ENCODE data around the gene TMEM151B.

Gene TMEM151B

DNA sequence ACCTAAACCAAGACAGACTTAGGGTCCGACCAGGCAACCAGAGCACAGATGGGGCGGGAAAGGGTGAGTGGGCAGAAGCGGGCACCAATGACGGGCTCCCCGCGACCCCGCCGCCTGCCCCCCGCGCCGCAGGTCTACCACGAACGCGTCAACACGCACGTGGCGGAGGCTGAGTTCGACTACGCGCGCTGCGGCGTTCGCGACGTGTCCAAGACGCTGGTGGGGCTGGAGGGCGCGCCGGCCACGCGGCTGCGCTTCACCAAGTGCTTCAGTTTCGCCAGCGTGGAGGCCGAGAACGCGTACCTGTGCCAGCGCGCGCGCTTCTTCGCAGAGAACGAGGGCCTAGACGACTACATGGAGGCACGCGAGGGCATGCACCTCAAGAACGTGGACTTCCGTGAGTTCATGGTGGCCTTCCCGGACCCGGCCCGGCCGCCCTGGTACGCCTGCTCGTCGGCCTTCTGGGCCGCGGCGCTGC is 5.1 kb downstream of the TMEM151B start:
- peaks cover 0 to 86% of the 10 kb centered on the region in 2 donors for H3K27me3 ChIP-seq
- peak overlapping the region; percentile 36 to 48 for H3K4me3 ChIP-seq
- intact Hi-C loops (cut with DNase I; ENCODE audit: low total_unique reads): no loop called here

GRCh38 chr6:44275749-44276648 is 5.7 kb downstream of the TMEM151B start:
- Histone ChIP-seq H3K9me3 (no peaks in the 10 kb centered on the region), H3K36me3 (no peaks in the 10 kb centered on the region), H3K27me3 (peaks cover 0 to 83% of the 10 kb centered on the region in 2 donors), H3K27ac (no peak overlapping the region), H3K4me3 (peak overlapping the region; percentile 36 to 48), H3K4me1 (peaks cover 0 to 18% (median 13%) of the 10 kb centered on the region in 4 donors)
- TF ChIP-seq CTCF (IDR thresholded peaks at IDR 0.05): no peak
- intact Hi-C loops (cut with DNase I; ENCODE audit: low total_unique reads): no loop called here
- no peak for DNase-seq

More for the DNA sequence above, 5.1 kb downstream of the TMEM151B start:
- no peak for TF ChIP-seq CTCF (IDR thresholded peaks at IDR 0.05)
- H3K4me1 ChIP-seq: peaks cover 0 to 25% (median 17%) of the 10 kb centered on the region in 4 donors
- no peaks in the 10 kb centered on the region for H3K9me3 ChIP-seq
- no peaks in the 10 kb centered on the region for H3K36me3 ChIP-seq
- no peak overlapping the region for H3K27ac ChIP-seq
- DNase-seq: no peak

GRCh38 chr6:44276667-44277640 is 6.7 kb downstream of the TMEM151B start:
- Histone ChIP-seq H3K9me3 (no peaks in the 10 kb centered on the region), H3K4me1 (peaks cover 0 to 15% (median 11%) of the 10 kb centered on the region in 4 donors), H3K4me3 (no peak overlapping the region), H3K36me3 (no peaks in the 10 kb centered on the region), H3K27me3 (peaks cover 0 to 74% of the 10 kb centered on the region in 2 donors), H3K27ac (no peak overlapping the region)
- intact Hi-C loops (cut with DNase I; ENCODE audit: low total_unique reads): no loop called here
- DNase-seq: no peak
- TF ChIP-seq CTCF (IDR thresholded peaks at IDR 0.05): no peak

DNA sequence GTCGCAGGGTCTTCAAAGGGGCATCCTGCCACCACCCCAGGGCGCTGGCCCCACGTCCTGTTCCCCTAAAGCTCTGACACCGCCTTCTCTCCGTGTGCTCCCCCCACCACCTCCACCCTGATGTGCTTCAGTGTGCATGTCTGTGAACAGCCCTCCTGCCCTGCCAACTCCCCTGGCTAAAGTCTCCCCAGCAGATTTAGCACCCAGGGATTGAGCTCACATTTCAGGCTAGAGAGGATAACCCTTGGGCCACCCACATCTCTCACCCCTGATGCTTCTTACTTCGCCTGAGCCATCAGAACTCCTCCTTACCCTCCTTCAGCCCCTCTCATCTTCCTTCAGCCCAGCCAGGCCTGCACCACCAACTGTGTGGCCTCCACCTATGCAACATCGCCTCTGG is 7.5 kb downstream of the TMEM151B start:
- H3K27me3 ChIP-seq: peaks cover 0 to 66% of the 10 kb centered on the region in 2 donors
- H3K4me3 ChIP-seq: no peak overlapping the region
- H3K4me1 ChIP-seq: peaks cover 0 to 12% (median 9%) of the 10 kb centered on the region in 4 donors
- no peaks in the 10 kb centered on the region for H3K9me3 ChIP-seq
- intact Hi-C loops (cut with DNase I; ENCODE audit: low total_unique reads): no loop called here
- H3K27ac ChIP-seq: no peak overlapping the region
- TF ChIP-seq CTCF (IDR thresholded peaks at IDR 0.05): no peak
- no peak for DNase-seq
- no peaks in the 10 kb centered on the region for H3K36me3 ChIP-seq

DNA sequence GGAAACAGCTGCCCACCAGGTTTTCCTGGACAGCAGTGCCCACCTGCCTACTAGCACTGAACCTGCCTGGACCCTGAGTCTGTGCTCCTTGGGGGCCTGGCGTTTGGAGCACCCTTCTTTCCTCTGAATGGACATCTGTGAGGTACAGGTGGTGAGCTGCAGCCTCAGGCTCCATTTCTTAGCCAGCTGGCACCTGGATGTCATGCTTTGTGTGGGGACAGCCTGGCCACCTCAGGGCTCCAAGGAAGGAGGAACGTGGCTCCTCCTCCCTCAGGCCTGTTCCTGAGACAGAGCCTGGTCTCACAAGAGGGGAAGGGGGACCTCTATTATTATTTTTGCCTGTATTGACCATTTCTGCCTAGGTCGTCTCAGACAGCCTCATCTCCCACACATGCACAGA is 8.1 kb downstream of the TMEM151B start:
- DNase-seq: no peak
- TF ChIP-seq CTCF (IDR thresholded peaks at IDR 0.05): no peak
- intact Hi-C loops (cut with DNase I; ENCODE audit: low total_unique reads): no loop called here
- Histone ChIP-seq H3K9me3 (no peaks in the 10 kb centered on the region), H3K27ac (no peak overlapping the region), H3K36me3 (no peaks in the 10 kb centered on the region), H3K4me3 (no peak overlapping the region), H3K4me1 (peaks cover 0 to 12% (median 9%) of the 10 kb centered on the region in 4 donors), H3K27me3 (peaks cover 0 to 60% of the 10 kb centered on the region in 2 donors)

All from tibial artery (tissue), 4 donors.